A673 (cell line): Measurements from ENCODE around the gene PRR7. TPM values are rescaled to one million over a fixed set of nuclear protein-coding genes. Genes with fewer than 3 reads are reported as not detected.

Experiments
- BruUV-seq: library from RNA; stranded (reverse); fragments of 400-500 nt; replicated peaks from 2 replicates; lab custom pipeline; 2021; lab: Mats Ljungman, UMichigan
- CTCF ChIA-PET: fragments of 300-600 bp; sonication (Branson Sonifier 250); formaldehyde crosslinking; loops from one replicate; lab custom pipeline; 2022; ENCODE audit warnings: antibody characterized with exemption; lab: Charles Lee
- POLR2A ChIA-PET: fragments of 300-600 bp; sonication (Branson Sonifier 250); formaldehyde crosslinking; loops from one replicate; lab custom pipeline; 2022; ENCODE audit warnings: antibody characterized with exemption; ENCODE audit not compliant: low non-redundant PET; lab: Charles Lee
- DNase-seq: peaks from one replicate; pipeline ENCODE4 v3.0.0-alpha.2; 2015; ENCODE audit warnings: low spot score
- H3K27ac ChIP-seq: fragments of 200-600 bp; sonication (generic); 2 replicates; pipeline ENCODE4 v1.5.1; 2016; ENCODE audit warnings: mixed run types, low read depth, mild to moderate bottlenecking, mixed read lengths, antibody characterized with exemption, low read length; ENCODE audit not compliant: poor library complexity, severe bottlenecking
- H3K27me3 ChIP-seq: fragments of 200-600 bp; sonication (generic); replicated peaks from 2 replicates; pipeline ENCODE4 v1.6.1; 2017; ENCODE audit warnings: mixed run types, low read depth, mild to moderate bottlenecking, mixed read lengths, antibody characterized with exemption, low read length; ENCODE audit not compliant: insufficient read depth, poor library complexity
- H3K36me3 ChIP-seq: fragments of 200-600 bp; sonication (generic); 2 replicates; pipeline ENCODE4 v1.6.1; 2016; ENCODE audit warnings: mixed run types, mild to moderate bottlenecking, mixed read lengths, antibody characterized with exemption, low read length; ENCODE audit not compliant: insufficient read depth, poor library complexity, severe bottlenecking
- H3K4me1 ChIP-seq: fragments of 200-600 bp; sonication (generic); 2 replicates; pipeline ENCODE4 v1.6.1; 2017; ENCODE audit warnings: mixed run types, mild to moderate bottlenecking, mixed read lengths, antibody characterized with exemption, low read length; ENCODE audit not compliant: insufficient read depth, poor library complexity, severe bottlenecking
- H3K4me3 ChIP-seq: fragments of 200-600 bp; sonication (generic); 2 replicates; pipeline ENCODE4 v1.5.1; 2016; ENCODE audit warnings: low read depth, mixed run types, mild to moderate bottlenecking, mixed read lengths, low read length; ENCODE audit not compliant: poor library complexity, severe bottlenecking
- H3K9me3 ChIP-seq: fragments of 200-600 bp; sonication (generic); 2 replicates; pipeline ENCODE4 v1.6.1; 2016; ENCODE audit warnings: mixed run types, low read depth, mild to moderate bottlenecking, mixed read lengths, antibody characterized with exemption, low read length; ENCODE audit not compliant: poor library complexity, severe bottlenecking
- EZH2 ChIP-seq: fragments of 200-600 bp; sonication (generic); IDR thresholded peaks from 2 replicates; pipeline ENCODE4 v1.6.1; 2017; ENCODE audit warnings: borderline replicate concordance, low read depth, mild to moderate bottlenecking, mixed read lengths, antibody characterized with exemption, low read length; ENCODE audit not compliant: poor library complexity, severe bottlenecking
- intact Hi-C: fragments of 100-400 bp; cut with micrococcal nuclease; formaldehyde crosslinking; loops from one replicate; pipeline ENCODE4 v1.10.0; 2022; ENCODE audit not compliant: unreplicated experiment
- total RNA-seq: library from RNA; stranded (reverse); gene quantifications from 2 replicates; pipeline ENCODE4 v1.2.3, GENCODE V29; 2021
- TF ChIP-seq, protein P1 (sequence below): fragments of 300-800, 200-600 bp; sonication (generic); conservative IDR thresholded peaks from 2 replicates; pipeline ENCODE4 v1.5.1; 2017; ENCODE audit warnings: low read depth, mild to moderate bottlenecking, antibody characterized with exemption, low read length, moderate library complexity, mixed read lengths

Gene PRR7
- total RNA-seq, 1 experiment from 2014 or later = 3.0 TPM

DNA sequence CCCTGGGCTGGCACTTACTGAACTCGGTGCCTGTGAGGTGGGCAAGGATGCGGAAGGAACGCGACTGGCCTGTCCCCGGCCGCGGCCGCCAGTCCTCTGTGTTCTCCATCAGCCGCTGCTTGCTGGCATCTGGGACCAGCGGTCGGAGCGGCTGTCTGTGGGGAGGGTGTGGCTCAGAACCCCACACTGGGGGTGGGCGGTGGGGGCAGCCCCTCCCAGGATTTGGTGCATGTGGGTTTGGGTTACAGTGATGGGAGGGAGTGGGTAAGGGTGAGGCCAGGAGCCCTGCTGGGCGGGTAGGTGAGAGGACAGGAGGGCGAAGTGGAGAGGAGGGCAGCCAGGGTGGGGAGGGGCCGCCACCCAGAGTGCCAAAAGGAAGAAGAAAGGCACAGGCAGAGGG is 44.4 kb downstream of the PRR7 start:
- intact Hi-C loops = no loop called here
- BruUV-seq = no TSS peak
- DNase-seq = no peak
- Histone ChIP-seq H3K4me1 (peaks cover 48% of the 10 kb centered on the region), H3K27ac (peak overlapping the region; percentile 68), H3K9me3 (no peaks in the 10 kb centered on the region), H3K4me3 (peak overlapping the region; percentile 11), H3K27me3 (no peaks in the 10 kb centered on the region), H3K36me3 (peaks cover 24% of the 10 kb centered on the region)
- ChIA-PET CTCF (interaction anchor here (0.6 kb wide), 1 partner anchor 26 kb away, joined by 3 read pairs; the partner anchor contains the start of gene DDX41), POLR2A (no interaction called here)
- no peak for TF ChIP-seq EZH2
- TF ChIP-seq, protein P1, sequence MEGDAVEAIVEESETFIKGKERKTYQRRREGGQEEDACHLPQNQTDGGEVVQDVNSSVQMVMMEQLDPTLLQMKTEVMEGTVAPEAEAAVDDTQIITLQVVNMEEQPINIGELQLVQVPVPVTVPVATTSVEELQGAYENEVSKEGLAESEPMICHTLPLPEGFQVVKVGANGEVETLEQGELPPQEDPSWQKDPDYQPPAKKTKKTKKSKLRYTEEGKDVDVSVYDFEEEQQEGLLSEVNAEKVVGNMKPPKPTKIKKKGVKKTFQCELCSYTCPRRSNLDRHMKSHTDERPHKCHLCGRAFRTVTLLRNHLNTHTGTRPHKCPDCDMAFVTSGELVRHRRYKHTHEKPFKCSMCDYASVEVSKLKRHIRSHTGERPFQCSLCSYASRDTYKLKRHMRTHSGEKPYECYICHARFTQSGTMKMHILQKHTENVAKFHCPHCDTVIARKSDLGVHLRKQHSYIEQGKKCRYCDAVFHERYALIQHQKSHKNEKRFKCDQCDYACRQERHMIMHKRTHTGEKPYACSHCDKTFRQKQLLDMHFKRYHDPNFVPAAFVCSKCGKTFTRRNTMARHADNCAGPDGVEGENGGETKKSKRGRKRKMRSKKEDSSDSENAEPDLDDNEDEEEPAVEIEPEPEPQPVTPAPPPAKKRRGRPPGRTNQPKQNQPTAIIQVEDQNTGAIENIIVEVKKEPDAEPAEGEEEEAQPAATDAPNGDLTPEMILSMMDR = no peak

DNA sequence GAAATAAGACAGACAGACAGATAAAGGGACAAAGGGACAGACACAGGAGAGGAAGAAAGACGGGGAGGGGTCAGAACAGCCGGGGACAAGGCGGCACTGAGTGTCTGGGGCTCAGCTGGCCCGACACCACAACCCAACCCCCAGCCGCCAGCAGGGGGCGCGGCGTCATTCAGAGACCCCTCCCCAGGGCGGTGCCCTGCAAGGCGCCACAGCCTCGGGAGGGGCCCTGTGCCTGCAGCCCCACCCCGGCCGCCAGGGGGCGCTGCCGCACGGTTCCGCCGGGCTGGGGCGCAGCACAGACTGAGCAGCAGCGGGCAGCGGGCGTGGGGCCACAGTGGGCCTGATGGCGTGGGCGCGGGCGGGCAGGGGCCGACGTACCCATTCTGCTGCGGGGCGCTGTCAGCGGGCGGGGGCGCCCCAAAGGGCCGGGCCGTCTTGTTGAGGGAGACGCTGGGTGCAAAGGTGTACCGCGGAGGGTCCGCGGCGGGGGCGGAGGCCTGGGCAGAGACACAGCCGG is 44.9 kb downstream of the PRR7 start:
- H3K36me3 ChIP-seq = peaks cover 20% of the 10 kb centered on the region
- ChIA-PET CTCF (interaction anchor here (0.6 kb wide), 1 partner anchor 25 kb away, joined by 3 read pairs; the partner anchor contains the start of gene DDX41), POLR2A (no interaction called here)
- TF ChIP-seq EZH2 = no peak
- TF ChIP-seq, protein P1 = peak; percentile 83
- peak overlapping the region; percentile 11 for H3K4me3 ChIP-seq
- H3K4me1 ChIP-seq = peaks cover 53% of the 10 kb centered on the region
- DNase-seq = peak; percentile 91
- H3K9me3 ChIP-seq = no peaks in the 10 kb centered on the region
- no peaks in the 10 kb centered on the region for H3K27me3 ChIP-seq
- peak overlapping the region; percentile 68 for H3K27ac ChIP-seq
- BruUV-seq = no TSS peak
- intact Hi-C loops = no loop called here

DNA sequence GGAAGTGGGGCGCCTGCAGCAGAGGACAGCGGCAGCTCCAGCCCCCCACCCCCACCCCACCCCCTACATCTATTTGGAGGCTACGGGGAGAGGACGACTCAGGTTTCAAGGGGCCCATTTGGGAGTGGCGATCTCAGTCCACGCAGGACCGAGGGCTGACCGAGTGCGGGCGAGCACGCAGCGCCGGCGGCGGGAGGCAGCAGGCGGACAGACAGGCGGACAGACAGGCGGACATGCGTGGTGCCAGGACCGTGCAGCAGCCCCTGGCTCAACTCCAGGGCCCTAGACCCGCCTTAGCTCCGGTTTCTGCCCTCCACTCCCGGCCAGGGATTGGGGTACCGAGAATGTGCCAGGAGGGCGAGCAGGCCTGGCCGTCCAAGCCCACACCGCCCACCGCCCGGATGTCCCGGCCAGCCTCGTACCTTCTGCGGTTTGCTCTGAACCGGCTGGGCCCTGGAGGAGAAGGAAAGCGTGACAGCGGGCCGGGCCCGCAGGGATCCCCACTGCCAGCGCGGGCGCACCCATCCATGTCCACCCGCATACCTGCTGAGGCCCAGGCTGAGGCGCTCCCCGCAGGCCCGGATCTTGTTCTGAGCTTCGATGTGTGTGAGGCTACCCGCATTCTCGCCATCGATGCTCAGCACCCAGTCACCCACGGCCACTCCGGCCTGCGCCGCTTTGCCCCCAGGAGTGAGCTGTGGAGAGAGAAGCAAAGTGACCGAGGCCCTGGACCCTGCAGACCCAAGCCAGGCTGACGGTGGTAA is 45.6 kb downstream of the PRR7 start:
- BruUV-seq = no TSS peak
- ChIA-PET CTCF (interaction anchor here (0.8 kb wide), 1 partner anchor 37 kb away, joined by 3 read pairs; no protein-coding TSS in a partner anchor), POLR2A (interaction anchor here (0.6 kb wide), 1 partner anchor 12 kb away, joined by 3 read pairs; no protein-coding TSS in a partner anchor)
- Histone ChIP-seq H3K27me3 (no peaks in the 10 kb centered on the region), H3K4me1 (peaks cover 54% of the 10 kb centered on the region), H3K27ac (no peak overlapping the region), H3K9me3 (no peaks in the 10 kb centered on the region), H3K4me3 (no peak overlapping the region), H3K36me3 (peaks cover 18% of the 10 kb centered on the region)
- no peak for TF ChIP-seq EZH2
- TF ChIP-seq, protein P1 = no peak
- intact Hi-C loops = no loop called here
- no peak for DNase-seq
